ENCODE results near the gene SMYD3. TPM values are rescaled to one million over a fixed set of nuclear protein-coding genes. Genes with fewer than 3 reads are reported as not detected.

The SMYD3 gene
- polyA plus RNA-seq, 2 of the 4 experiments (the other 2 are of a cell fraction) = 18.2 to 35.2 TPM

DNA sequence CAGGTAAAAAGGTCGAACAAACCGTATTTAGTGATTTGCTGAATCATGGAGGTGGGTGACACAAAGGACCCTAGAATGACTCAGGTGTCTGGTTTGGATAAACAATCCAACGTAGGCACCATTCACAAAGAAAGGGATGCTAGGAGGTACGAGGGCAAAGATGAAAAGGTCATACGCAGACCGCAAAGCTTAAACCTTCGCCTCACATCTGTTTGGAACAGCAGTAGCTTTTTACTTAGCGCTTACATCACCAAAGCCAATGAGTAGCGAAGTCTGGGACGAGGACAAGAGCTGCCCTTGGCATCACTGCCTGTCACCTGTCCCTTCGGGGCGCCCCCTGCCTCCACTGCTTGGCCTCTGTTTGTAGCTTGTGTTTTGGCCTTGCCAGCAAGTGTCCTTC lies 350.2 kb downstream of the SMYD3 start:
- TF ChIP-seq EP300 (IDR thresholded peaks at IDR 0.05) (no peak), ZNF302 (CRISPR knock-in tag; IDR thresholded peaks at IDR 0.05) (no peak), HMGXB4 (CRISPR knock-in tag; IDR thresholded peaks at IDR 0.05; ENCODE audit: borderline replicate concordance) (no peak), RNF2 (IDR thresholded peaks at IDR 0.05; ENCODE audit: borderline replicate concordance, low read depth) (no peak), CBX2 (IDR thresholded peaks at IDR 0.05; ENCODE audit: borderline replicate concordance, low read depth) (no peak), NFE2L2 (conservative IDR thresholded peaks at IDR 0.05; ENCODE audit: low read length) (no peak), HOXB13 (CRISPR knock-in tag; IDR thresholded peaks at IDR 0.05; ENCODE audit: low read depth) (no peak), JUNB (IDR thresholded peaks at IDR 0.05) (no peak), HDAC2 (IDR thresholded peaks at IDR 0.05) (no peak), RCOR1 (IDR thresholded peaks at IDR 0.05; ENCODE audit: low read depth, low read length) (no peak), EHMT2 (IDR thresholded peaks at IDR 0.05; ENCODE audit: low read depth) (no peak), NR3C1 (IDR thresholded peaks at IDR 0.05) (no peak), HOXB5 (CRISPR knock-in tag; IDR thresholded peaks at IDR 0.05) (no peak)
- TF ChIP-seq, protein P1, sequence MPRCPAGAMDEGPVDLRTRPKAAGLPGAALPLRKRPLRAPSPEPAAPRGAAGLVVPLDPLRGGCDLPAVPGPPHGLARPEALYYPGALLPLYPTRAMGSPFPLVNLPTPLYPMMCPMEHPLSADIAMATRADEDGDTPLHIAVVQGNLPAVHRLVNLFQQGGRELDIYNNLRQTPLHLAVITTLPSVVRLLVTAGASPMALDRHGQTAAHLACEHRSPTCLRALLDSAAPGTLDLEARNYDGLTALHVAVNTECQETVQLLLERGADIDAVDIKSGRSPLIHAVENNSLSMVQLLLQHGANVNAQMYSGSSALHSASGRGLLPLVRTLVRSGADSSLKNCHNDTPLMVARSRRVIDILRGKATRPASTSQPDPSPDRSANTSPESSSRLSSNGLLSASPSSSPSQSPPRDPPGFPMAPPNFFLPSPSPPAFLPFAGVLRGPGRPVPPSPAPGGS (IDR thresholded peaks at IDR 0.05) = no peak
- TF ChIP-seq, protein P2, sequence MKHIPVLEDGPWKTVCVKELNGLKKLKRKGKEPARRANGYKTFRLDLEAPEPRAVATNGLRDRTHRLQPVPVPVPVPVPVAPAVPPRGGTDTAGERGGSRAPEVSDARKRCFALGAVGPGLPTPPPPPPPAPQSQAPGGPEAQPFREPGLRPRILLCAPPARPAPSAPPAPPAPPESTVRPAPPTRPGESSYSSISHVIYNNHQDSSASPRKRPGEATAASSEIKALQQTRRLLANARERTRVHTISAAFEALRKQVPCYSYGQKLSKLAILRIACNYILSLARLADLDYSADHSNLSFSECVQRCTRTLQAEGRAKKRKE (CRISPR knock-in tag; IDR thresholded peaks at IDR 0.05; ENCODE audit: low read depth) = no peak
- FAIRE-seq = no peak
- no peak for DNase-seq (ENCODE audit: low read depth in 1 of 2, low spot score in 1 of 2)
- Histone ChIP-seq H3K4me3 (no peak overlapping the region), H3K4me1 (0 out of 3 replicates have a peak, but pooled peaks cover 4% of the 10 kb centered on the region), H3K4me2 (no peak overlapping the region), H3K27ac (no peak overlapping the region), H3K9me3 (no peaks in the 10 kb centered on the region)
- no peak for ATAC-seq
- POLR2A ChIA-PET = no interaction called here
- CTCF ChIA-PET = interaction anchor here (1.1 to 1.5 kb wide), 3 partner anchors 8 to 1004 kb away, joined by 3 to 4 read pairs (median 3); no protein-coding TSS in a partner anchor
- WGBS (ENCODE audit: missing lambda C conversion rate) = 85% methylated on average over 12 of the region's 12 CpGs

- TF ChIP-seq, protein P2 (CRISPR knock-in tag; IDR thresholded peaks at IDR 0.05; ENCODE audit: low read depth) = no peak
- no peak for TF ChIP-seq JUN (IDR thresholded peaks at IDR 0.05)
- TF ChIP-seq, protein P3, sequence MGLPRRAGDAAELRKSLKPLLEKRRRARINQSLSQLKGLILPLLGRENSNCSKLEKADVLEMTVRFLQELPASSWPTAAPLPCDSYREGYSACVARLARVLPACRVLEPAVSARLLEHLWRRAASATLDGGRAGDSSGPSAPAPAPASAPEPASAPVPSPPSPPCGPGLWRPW (IDR thresholded peaks at IDR 0.05) = no peak
- CTCF ChIA-PET = interaction anchor here (0.6 kb wide), 2 partner anchors 387 to 462 kb away, joined by 3 to 4 read pairs; no protein-coding TSS in a partner anchor
- H3K27ac ChIP-seq = no peak overlapping the region
- no peak overlapping the region for H3K4me2 ChIP-seq
- ATAC-seq (no peak), DNase-seq (ENCODE audit: low read depth in 1 of 2, low spot score in 1 of 2) (no peak), FAIRE-seq (no peak)
- no peak overlapping the region for H3K4me3 ChIP-seq
- H3K9me3 ChIP-seq = no peaks in the 10 kb centered on the region
- WGBS (ENCODE audit: missing lambda C conversion rate) = 87% methylated on average over 4 of the region's 4 CpGs
- 0 out of 3 replicates have a peak, but pooled peaks cover 4% of the 10 kb centered on the region for H3K4me1 ChIP-seq
- POLR2A ChIA-PET = no interaction called here
Measured at GRCh38 chr1:246155923-246156322, 351.2 kb downstream of the SMYD3 start.

DNA sequence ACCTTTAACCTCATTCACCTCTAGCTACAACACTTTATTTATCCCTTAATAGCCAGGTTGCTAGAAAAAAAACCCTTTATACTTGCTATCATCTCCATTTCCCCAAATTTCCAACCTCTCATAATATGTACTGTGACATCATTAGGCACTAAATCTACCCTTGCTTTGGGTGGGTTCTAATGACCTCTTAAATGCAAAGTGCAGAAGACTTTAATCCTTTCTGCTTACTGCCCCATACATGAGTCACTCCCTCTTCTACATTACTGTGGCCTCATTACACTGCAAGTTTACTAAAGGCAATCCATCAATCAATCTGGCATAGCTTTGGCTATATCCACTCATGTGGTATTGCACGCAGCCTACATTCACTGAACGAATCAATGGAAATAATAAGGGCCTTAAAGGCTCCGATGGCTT lies 353.3 kb downstream of the SMYD3 start:
- ATAC-seq = no peak
- DNase-seq (ENCODE audit: low read depth in 1 of 2, low spot score in 1 of 2) = no peak
- H3K4me1 ChIP-seq = 0 out of 3 replicates have a peak, but pooled peaks cover 4% of the 10 kb centered on the region
- 94% methylated on average over 3 of the region's 3 CpGs for WGBS (ENCODE audit: missing lambda C conversion rate)
- no peak overlapping the region for H3K27ac ChIP-seq
- ChIA-PET POLR2A (no interaction called here), CTCF (interaction anchor here (1.1 to 1.4 kb wide), 2 partner anchors 8 to 108 kb away, joined by 3 read pairs; no protein-coding TSS in a partner anchor)
- H3K4me2 ChIP-seq = no peak overlapping the region
- no peak for TF ChIP-seq POLR2A (IDR thresholded peaks at IDR 0.05; ENCODE audit: low read length)
- TF ChIP-seq, protein P4, sequence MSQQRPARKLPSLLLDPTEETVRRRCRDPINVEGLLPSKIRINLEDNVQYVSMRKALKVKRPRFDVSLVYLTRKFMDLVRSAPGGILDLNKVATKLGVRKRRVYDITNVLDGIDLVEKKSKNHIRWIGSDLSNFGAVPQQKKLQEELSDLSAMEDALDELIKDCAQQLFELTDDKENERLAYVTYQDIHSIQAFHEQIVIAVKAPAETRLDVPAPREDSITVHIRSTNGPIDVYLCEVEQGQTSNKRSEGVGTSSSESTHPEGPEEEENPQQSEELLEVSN (IDR thresholded peaks at IDR 0.05; ENCODE audit: borderline replicate concordance, low read depth) = no peak
- no peak for TF ChIP-seq ESRRA (IDR thresholded peaks at IDR 0.05; ENCODE audit: borderline replicate concordance, low read length)
- TF ChIP-seq HEYL (CRISPR knock-in tag; IDR thresholded peaks at IDR 0.05) = no peak
- TF ChIP-seq MYC (IDR thresholded peaks at IDR 0.05; ENCODE audit: borderline replicate concordance, low read length) = no peak
- TF ChIP-seq TFCP2L1 (CRISPR knock-in tag; IDR thresholded peaks at IDR 0.05) = no peak
- TF ChIP-seq RAD21 (conservative IDR thresholded peaks at IDR 0.05 in 1 of 2, IDR thresholded peaks at IDR 0.05 in 1 of 2) = no peak
- TF ChIP-seq PHF8 (IDR thresholded peaks at IDR 0.05; ENCODE audit: borderline replicate concordance, low read depth) = no peak
- TF ChIP-seq ZFP36 (IDR thresholded peaks at IDR 0.05; ENCODE audit: borderline replicate concordance, partially characterized antibody) = no peak
- no peak for TF ChIP-seq BHLHE40 (IDR thresholded peaks at IDR 0.05; ENCODE audit: low read depth, low read length)
- no peak for TF ChIP-seq FOXS1 (CRISPR knock-in tag; IDR thresholded peaks at IDR 0.05)
- TF ChIP-seq SREBF2 (IDR thresholded peaks at IDR 0.05) = no peak
- no peak for TF ChIP-seq NPAS2 (CRISPR knock-in tag; IDR thresholded peaks at IDR 0.05; ENCODE audit: borderline replicate concordance)
- no peak for TF ChIP-seq ZSCAN20 (CRISPR knock-in tag; IDR thresholded peaks at IDR 0.05)
- no peak for FAIRE-seq
- H3K4me3 ChIP-seq = no peak overlapping the region
- H3K9me3 ChIP-seq = no peaks in the 10 kb centered on the region
